Transverse colon (tissue), 4 donors: Measurements from ENCODE around the gene EHMT1.

Experiments used
- CTCF ChIP-seq, 5 experiments: fragments of 200-600 bp in 3 of 5; fragments of 450-650 bp in 2 of 5; sonication (generic) in 3 of 5; IDR thresholded peaks; 1 replicate in 2 of 5; 2 replicates in 3 of 5; pipeline ENCODE4 v1.5.1; 2016 to 2017; ENCODE audit warnings: antibody characterized with exemption in 5 of 5, inconsistent platforms in 3 of 5, mild to moderate bottlenecking in 2 of 5, moderate library complexity in 1 of 5
- EP300 ChIP-seq: sonication (generic); formaldehyde crosslinking; IDR thresholded peaks from one replicate; pipeline ENCODE4 v1.6.1; 2017; ENCODE audit warnings: antibody characterized with exemption, low read depth
- POLR2A ChIP-seq: fragments of 450-650 bp; IDR thresholded peaks from one replicate; pipeline ENCODE4 v1.6.1; 2016; ENCODE audit warnings: antibody characterized with exemption, mild to moderate bottlenecking, moderate library complexity
- POLR2AphosphoS5 ChIP-seq, 3 donors: sonication (generic); formaldehyde crosslinking; IDR thresholded peaks; one replicate each; pipeline ENCODE4 v1.6.1; 2016; ENCODE audit warnings: antibody characterized with exemption in 3 of 3

- TF ChIP-seq CTCF (IDR thresholded peaks at IDR 0.05) (no peak), EP300 (no peak), POLR2A (no peak), POLR2AphosphoS5 (IDR thresholded peaks at IDR 0.05) (no peak)
Measured at GRCh38 chr9:137683262-137683864, 64.6 kb downstream of the EHMT1 start.
